Left lung (tissue), 10 donors: ENCODE results near the gene PUM1. TPM values are rescaled to one million over a fixed set of nuclear protein-coding genes. Genes with fewer than 3 reads are reported as not detected.

Source experiments
- ATAC-seq: fragments of 200-7000 bp; cut with Tn5 transposase; one replicate; pipeline ENCODE4 v1.9.1; 2020; ENCODE audit warnings: moderate library complexity
- DNase-seq, 4 donors: peaks; one replicate each; pipeline ENCODE4 v3.0.0-alpha.2; 2013 to 2020
- H3K27ac ChIP-seq, 2 donors: fragments of 200-600 bp; sonication (generic) in 1 of 2; one replicate each; pipeline versions ENCODE4 v1.5.0 to v1.8.0; 2020 to 2021
- H3K27me3 ChIP-seq, 2 donors: fragments of 200-600 bp; sonication (generic) in 1 of 2; one replicate each; pipeline versions ENCODE4 v1.5.0 to v1.8.0; 2020 to 2021
- H3K36me3 ChIP-seq, 2 donors: fragments of 200-600 bp; sonication (generic) in 1 of 2; one replicate each; pipeline versions ENCODE4 v1.5.0 to v1.8.0; 2020 to 2021
- H3K4me1 ChIP-seq, 2 donors: fragments of 200-600 bp; one replicate each; pipeline ENCODE4 v1.8.0; 2021
- H3K4me3 ChIP-seq, 2 donors: fragments of 200-600 bp; sonication (generic) in 1 of 2; one replicate each; pipeline versions ENCODE4 v1.5.0 to v1.8.0; 2020 to 2021; ENCODE audit warnings: mild to moderate bottlenecking in 1 of 2
- H3K9me3 ChIP-seq, 2 donors: fragments of 200-600 bp; sonication (generic) in 1 of 2; one replicate each; pipeline versions ENCODE4 v1.5.0 to v1.8.0; 2020 to 2021
- intact Hi-C, 2 donors: fragments of 100-400 bp; cut with DNase I; formaldehyde crosslinking; loops; one replicate each; pipeline versions ENCODE4 v1.11.2 to v1.14.2; 2022
- polyA plus RNA-seq, 6 donors: library from polyadenylated mRNA; unstranded; fragments of 120-200 nt; gene quantifications; one replicate each; pipeline ENCODE4 v1.2.1, GENCODE V29; 2013; ENCODE audit not compliant: insufficient read length in 6 of 6
- total RNA-seq, 2 donors: library from RNA; stranded (reverse); fragmentation: NEBNext Ultra II Directional; extraction: Animal tissue kit (Norgen Biotek cat#: 25700); gene quantifications; one replicate each; pipeline ENCODE4 v1.2.1, GENCODE V29; 2021
- TF ChIP-seq, protein P1 (sequence below), 2 donors: fragments of 200-600 bp; sonication (generic) in 1 of 2; IDR thresholded peaks; one replicate each; pipeline versions ENCODE4 v1.5.0 to v1.8.0; 2021; ENCODE audit warnings: antibody characterized with exemption in 2 of 2
- donor health status: DM: no; HTN: yes; CAD: no.
- donor health status: DM: no; HTN: no; CAD: no.

PUM1 gene
- total and polyA plus RNA-seq, 8 donors = 96.7 to 125 (median 108) TPM

DNA sequence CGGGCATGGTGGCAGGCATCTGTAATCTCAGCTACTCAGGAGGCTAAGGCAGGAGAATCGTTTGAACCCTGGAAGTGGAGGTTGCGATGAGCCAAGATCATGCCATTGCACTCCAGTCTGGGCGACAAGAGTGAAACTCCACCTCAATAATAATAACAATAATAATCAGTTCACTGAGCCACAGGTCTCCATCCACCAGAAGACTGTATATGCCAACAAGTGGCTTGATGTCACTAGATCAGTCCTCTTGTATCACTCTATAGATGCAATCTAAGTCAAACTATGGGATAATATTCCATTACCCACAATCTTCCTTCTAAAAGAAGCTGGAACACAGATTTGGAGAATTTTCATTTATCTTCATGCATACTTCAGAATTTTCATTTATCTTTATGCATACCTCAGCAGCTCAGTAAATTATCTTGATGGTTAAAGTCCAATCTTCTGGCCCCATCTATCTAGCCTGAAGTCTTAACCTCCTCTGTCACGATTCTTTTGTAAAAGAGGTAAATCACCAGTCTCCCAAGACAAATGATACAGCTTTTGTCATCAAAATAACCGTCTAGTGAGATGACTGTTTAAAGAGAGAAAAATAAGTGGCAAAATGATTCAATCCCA is 61.8 kb downstream of the PUM1 start:
- intact Hi-C loops = no loop called here
- Histone ChIP-seq H3K4me1 (peaks cover 0 to 22% of the 10 kb centered on the region in 2 donors), H3K27ac (no peak overlapping the region), H3K9me3 (no peaks in the 10 kb centered on the region), H3K27me3 (no peaks in the 10 kb centered on the region), H3K4me3 (no peak overlapping the region), H3K36me3 (peaks cover 0 to 40% of the 10 kb centered on the region in 2 donors)
- DNase-seq (no peak), ATAC-seq (no peak)
- TF ChIP-seq, protein P1, sequence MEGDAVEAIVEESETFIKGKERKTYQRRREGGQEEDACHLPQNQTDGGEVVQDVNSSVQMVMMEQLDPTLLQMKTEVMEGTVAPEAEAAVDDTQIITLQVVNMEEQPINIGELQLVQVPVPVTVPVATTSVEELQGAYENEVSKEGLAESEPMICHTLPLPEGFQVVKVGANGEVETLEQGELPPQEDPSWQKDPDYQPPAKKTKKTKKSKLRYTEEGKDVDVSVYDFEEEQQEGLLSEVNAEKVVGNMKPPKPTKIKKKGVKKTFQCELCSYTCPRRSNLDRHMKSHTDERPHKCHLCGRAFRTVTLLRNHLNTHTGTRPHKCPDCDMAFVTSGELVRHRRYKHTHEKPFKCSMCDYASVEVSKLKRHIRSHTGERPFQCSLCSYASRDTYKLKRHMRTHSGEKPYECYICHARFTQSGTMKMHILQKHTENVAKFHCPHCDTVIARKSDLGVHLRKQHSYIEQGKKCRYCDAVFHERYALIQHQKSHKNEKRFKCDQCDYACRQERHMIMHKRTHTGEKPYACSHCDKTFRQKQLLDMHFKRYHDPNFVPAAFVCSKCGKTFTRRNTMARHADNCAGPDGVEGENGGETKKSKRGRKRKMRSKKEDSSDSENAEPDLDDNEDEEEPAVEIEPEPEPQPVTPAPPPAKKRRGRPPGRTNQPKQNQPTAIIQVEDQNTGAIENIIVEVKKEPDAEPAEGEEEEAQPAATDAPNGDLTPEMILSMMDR (IDR thresholded peaks at IDR 0.05) = no peak

DNA sequence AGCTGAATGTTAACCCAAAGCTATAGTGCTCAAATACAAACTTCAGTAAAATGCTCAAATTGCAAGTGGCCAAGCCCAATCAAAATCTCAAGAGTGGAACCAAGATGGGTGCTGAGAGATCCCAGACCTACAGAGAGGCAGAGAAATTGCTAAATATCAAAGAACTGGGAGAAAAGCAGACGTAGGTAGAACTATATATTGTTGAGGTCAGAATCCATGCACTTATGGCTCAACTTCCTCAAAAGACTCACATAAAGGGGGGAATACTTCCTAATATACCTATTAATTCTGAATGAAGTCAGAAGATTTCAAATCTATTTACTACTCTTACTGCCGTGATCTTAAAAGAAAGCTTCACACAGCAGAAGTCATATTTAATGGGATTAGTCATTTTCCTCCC is 65.2 kb downstream of the PUM1 start:
- H3K27ac ChIP-seq = no peak overlapping the region
- DNase-seq (no peak), ATAC-seq (no peak)
- H3K27me3 ChIP-seq = no peaks in the 10 kb centered on the region
- H3K36me3 ChIP-seq = peaks cover 0 to 41% of the 10 kb centered on the region in 2 donors
- TF ChIP-seq, protein P1 (IDR thresholded peaks at IDR 0.05) = no peak
- no peak overlapping the region for H3K4me3 ChIP-seq
- H3K4me1 ChIP-seq = peaks cover 0 to 25% of the 10 kb centered on the region in 2 donors
- intact Hi-C loops = no loop called here
- no peaks in the 10 kb centered on the region for H3K9me3 ChIP-seq

DNA sequence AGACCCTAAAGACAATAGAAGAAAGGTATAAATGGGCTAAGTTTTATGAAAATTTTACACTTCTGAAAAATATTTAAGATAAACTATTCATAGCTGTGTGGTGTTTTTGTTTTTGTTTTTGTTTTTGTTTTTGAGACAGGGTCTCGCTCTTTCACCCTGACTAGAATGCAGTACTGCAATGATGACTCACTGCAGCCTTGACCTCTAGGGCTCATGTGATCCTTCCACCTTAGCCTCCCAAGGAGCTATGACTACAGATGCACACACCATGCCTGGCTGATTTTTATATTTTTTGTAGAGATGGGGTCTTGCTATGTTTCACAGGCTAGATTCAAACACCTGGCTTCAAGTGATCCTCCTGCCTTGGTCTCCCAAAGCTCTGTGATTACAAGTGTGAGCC is 66.6 kb downstream of the PUM1 start:
- peaks cover 0 to 31% of the 10 kb centered on the region in 2 donors for H3K4me1 ChIP-seq
- H3K4me3 ChIP-seq = no peak overlapping the region
- TF ChIP-seq, protein P1 (IDR thresholded peaks at IDR 0.05) = no peak
- peaks cover 0 to 45% of the 10 kb centered on the region in 2 donors for H3K36me3 ChIP-seq
- intact Hi-C loops = no loop called here
- H3K9me3 ChIP-seq = no peaks in the 10 kb centered on the region
- DNase-seq = no peak
- H3K27me3 ChIP-seq = no peaks in the 10 kb centered on the region
- no peak overlapping the region for H3K27ac ChIP-seq
- no peak for ATAC-seq

DNA sequence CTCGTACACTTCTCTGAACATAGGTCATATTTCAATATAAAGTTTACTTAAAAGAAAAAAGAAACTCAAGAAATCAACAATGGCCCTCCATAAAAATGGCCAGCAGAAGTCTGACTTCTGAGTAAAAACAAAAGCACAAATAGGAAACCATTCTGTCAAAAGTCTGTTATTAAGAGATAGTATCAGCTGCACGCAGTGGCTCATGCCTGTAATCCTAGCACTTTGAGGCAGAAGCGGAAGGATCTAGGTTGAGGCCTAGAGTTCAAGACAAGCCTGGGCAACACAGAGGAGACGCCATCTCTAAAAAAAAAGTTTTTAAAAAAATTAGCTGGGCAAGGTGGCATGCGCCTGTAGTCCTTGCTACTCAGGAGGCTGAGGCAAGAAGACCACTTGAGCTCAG is 67.3 kb downstream of the PUM1 start:
- H3K4me3 ChIP-seq = no peak overlapping the region
- H3K27me3 ChIP-seq = no peaks in the 10 kb centered on the region
- ATAC-seq (no peak), DNase-seq (no peak)
- H3K4me1 ChIP-seq = peaks cover 0 to 31% of the 10 kb centered on the region in 2 donors
- TF ChIP-seq, protein P1 (IDR thresholded peaks at IDR 0.05) = no peak
- peaks cover 0 to 44% of the 10 kb centered on the region in 2 donors for H3K36me3 ChIP-seq
- H3K9me3 ChIP-seq = no peaks in the 10 kb centered on the region
- H3K27ac ChIP-seq = no peak overlapping the region
- intact Hi-C loops = no loop called here

DNA sequence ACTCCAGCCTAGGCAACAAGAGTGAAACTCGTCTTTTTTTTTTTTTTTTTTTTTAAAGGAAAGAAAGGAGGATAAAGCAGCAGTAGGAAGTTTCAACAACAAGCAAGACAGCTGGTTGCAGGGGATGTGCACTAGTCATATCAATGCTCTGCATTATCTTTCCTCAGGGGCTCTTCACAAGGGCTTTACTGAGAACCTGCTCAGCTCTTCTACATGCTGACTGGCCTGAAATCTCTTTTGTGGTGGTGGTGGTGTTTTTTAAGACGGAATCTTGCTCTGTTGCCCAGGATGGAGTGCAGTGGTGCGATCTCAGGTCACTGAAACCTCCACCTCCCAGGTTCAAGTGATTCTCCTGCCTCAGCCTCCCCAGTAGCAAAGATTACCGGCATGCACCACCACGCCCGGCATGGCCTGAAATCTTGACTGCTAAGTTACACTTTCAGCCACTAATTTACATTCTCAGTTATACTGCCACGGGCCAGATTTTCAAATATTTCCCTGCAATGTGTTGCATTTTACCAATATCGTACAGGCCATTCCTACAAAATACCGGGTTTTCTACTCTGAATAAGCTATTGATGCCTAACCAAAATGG is 68.0 kb downstream of the PUM1 start:
- intact Hi-C loops = no loop called here

More for the DNA sequence above, 68.0 kb downstream of the PUM1 start:
- Histone ChIP-seq H3K27ac (no peak overlapping the region), H3K9me3 (no peaks in the 10 kb centered on the region), H3K27me3 (no peaks in the 10 kb centered on the region), H3K4me1 (peaks cover 0 to 31% of the 10 kb centered on the region in 2 donors), H3K36me3 (peaks cover 0 to 46% of the 10 kb centered on the region in 2 donors), H3K4me3 (no peak overlapping the region)
- ATAC-seq (no peak), DNase-seq (no peak)
- TF ChIP-seq, protein P1 (IDR thresholded peaks at IDR 0.05) = no peak
